KOPT-K1 (cell line): ENCODE results near the gene UBQLN2.
"Not testable (repeated sequence)": the region's sequence is repeated elsewhere in the genome, so short reads cannot be mapped to it uniquely, and the experiment has no call there.

ENCODE experiments used
- H3K27ac ChIP-seq: fragments of 200-600 bp; sonication (generic); 2 replicates; pipeline ENCODE4 v1.5.1; 2016; ENCODE audit warnings: antibody characterized with exemption, mild to moderate bottlenecking, low read depth, low read length; ENCODE audit not compliant: poor library complexity, severe bottlenecking
- H3K36me3 ChIP-seq: fragments of 200-600 bp; sonication (generic); 2 replicates; pipeline ENCODE4 v1.5.1; 2017; ENCODE audit warnings: antibody characterized with exemption, mild to moderate bottlenecking, low read length, moderate library complexity; ENCODE audit not compliant: insufficient read depth
- H3K9me3 ChIP-seq: fragments of 200-600 bp; sonication (generic); 2 replicates; pipeline ENCODE4 v1.5.1; 2017; ENCODE audit warnings: antibody characterized with exemption, low read length, mild to moderate bottlenecking; ENCODE audit not compliant: insufficient read depth, poor library complexity, severe bottlenecking

Gene UBQLN2

DNA sequence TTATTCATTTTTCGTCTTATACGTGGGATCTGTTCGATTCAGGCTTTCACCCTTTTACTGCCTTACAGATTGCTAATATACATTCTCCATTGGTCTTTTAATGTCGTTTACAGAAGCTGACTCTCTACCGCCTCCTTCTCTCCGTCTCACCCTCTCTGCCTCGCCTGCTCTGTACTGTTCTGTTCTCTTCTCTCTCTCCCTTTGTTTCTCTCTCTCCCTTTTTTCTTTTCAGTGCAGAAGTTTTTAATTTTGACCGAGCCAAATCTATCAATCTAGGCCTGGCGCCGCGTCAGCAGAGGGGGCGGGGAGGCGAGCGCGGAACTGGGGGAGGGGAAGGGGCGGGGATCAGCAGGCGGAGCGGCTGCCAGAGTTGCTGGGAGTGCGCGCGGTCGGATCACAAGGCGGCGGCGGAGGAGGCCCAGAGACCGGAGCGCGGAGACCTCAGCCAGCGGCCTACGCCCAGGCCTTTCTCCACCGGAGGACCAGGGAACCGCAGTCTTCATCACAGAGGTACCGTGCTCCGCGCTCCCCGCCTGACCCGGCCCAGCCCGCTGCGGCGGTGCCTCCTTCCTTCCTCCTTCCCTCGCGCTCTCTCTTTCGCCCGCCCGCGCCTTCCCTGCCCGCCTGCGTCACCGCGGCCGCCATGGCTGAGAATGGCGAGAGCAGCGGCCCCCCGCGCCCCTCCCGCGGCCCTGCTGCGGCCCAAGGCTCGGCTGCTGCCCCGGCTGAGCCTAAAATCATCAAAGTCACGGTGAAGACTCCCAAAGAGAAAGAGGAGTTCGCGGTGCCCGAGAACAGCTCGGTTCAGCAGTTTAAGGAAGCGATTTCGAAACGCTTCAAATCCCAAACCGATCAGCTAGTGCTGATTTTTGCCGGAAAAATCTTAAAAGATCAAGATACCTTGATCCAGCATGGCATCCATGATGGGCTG is at the start of gene UBQLN2:
Gene UBQLN2 (plus strand): TSS at position 397 of the 931 bp plus-strand sequence. CDS start 247 bp downstream, at position 644.
- H3K27ac ChIP-seq, result peak within 1 kb of the TSS; percentile 92
- peaks cover under 1% of the 10 kb centered on the region; the same call in 1 of the 2 replicates for H3K36me3 ChIP-seq
- no peaks in the 10 kb centered on the region for H3K9me3 ChIP-seq

DNA sequence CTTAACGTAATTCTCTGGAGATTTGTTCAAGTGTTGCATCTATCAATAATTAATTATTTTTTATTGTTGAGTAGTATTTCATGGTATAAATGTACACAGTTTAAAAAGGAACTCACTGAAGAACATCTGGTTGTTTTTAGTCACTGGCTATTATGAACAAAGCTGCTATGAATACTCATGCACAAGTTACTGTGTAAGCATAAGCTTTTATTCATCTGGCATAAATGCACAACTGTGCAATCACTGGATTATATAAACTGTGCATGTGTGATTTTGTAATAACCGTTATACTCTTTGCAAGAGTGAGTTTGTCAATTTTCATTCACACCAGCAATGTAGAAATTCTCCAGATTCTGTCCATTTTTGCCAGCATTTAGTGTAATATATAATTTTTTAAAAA is 43.8 kb upstream of the UBQLN2 start:
- Histone ChIP-seq H3K36me3 (no peaks in the 10 kb centered on the region), H3K27ac (no peak overlapping the region), H3K9me3 (no peaks in the 10 kb centered on the region)

DNA sequence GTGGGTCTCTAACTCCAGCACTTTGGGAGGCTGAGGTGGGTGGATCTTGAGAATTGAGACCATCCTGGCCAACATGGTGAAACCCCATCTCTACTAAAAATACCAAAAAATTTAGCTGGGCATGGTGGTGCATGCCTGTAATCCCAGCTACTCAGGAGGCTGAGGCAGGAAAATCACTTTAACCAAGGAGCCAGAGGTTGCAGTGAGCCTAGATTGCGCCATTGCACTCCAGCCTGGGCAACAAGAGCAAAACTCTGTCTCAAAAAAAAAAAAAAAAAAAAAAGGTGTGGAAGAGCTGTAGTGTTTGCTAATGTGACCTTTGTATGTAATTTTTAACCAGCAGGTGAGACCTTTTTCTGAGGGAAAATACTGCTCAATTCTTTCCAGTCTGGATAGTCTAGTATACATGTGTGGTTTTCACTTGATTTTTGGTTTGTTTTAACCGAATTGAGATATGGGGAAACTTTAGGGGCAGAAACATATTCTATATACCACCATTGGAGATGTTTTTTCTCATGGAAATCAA is 33.9 kb upstream of the UBQLN2 start:
- H3K9me3 ChIP-seq, H3K27ac ChIP-seq, H3K36me3 ChIP-seq: not testable (repeated sequence)

DNA sequence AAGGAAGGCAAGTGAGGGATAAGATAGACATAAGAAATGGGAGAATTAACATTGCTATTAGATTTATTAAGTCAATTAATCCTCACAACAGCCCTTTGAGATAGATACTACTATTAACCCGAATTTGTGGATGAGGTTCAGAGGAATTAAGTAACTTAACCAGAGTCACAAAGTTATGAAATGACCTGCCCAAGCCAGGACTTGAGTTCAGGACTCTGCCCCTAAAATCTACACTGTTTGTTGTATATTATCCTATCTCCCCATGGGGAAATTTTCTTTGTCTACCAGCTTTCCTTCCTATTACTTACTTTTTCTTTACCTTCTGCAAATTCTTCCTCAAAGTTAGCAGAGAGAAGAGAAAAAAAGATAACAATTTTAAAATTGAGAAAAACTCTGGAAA is 33.4 kb upstream of the UBQLN2 start:
- no peak overlapping the region for H3K27ac ChIP-seq
- no peaks in the 10 kb centered on the region for H3K36me3 ChIP-seq
- no peaks in the 10 kb centered on the region for H3K9me3 ChIP-seq

DNA sequence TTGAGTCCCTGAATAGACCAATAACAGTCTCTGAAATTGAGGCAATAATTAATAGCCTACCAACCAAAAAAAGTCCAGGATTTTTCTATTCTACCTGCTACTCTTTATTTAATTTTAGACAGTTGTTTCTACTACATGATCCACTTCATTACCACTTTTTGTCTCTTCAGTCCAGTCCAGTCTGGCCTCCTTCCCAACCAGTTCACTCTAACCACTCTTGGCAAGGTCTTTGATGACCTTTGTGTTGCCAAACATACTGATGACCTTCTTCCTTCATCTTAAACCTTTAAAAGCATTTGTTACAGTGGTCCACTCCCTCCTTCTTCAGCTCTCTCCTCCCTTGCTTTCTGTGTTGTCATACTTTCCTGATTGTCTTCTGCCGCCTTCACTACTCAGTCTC is 12.8 kb upstream of the UBQLN2 start:
- H3K27ac ChIP-seq, result no peak overlapping the region
- no peaks in the 10 kb centered on the region for H3K36me3 ChIP-seq
- peaks cover 3% of the 10 kb centered on the region for H3K9me3 ChIP-seq

DNA sequence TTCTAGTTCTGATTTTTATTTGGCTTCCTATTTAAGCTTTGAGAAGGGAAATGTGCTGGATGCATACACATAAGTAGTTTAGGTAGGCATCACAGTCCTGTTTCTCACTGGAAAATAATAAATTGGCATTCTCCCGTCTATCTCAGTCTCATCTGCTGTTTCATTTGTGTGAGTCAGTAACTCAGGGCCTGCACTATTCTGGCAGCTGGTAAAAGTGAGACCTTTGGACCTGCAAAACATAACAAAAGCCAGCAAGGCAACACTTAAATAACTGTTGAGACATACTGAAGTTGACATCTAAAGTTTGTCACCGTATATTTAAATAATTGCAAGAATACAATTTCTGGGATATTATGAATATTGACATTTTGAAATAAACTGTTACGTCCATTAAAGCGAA is 8.6 kb upstream of the UBQLN2 start:
- no peak overlapping the region for H3K27ac ChIP-seq
- no peaks in the 10 kb centered on the region for H3K36me3 ChIP-seq
- H3K9me3 ChIP-seq, result no peaks in the 10 kb centered on the region

DNA sequence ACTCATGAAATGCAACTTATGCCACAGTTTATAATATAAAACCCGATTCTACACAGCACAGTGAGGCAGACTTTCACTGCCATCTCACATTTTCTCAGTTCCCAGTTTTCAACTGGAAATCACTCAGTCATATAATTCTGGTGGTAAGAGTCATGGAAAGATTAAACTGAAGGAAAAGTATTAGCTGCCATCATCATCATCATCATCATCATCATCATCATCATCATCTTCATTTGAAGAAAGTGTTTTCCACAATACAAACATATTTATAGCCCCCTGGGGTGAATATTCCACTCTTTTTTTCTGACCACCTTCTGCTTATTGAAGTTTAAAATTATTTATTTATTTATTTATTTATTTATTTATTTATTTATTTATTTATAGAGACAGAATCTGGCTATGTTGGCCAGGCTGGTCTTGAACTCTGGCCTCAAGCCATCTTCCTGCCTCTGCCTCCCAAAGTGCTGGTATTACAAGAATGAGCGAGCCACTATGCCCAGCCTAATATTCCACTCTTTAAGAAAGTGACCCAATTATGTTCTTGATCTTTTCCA is 6.0 kb upstream of the UBQLN2 start:
- Histone ChIP-seq H3K9me3 (no peaks in the 10 kb centered on the region), H3K36me3 (no peaks in the 10 kb centered on the region)

DNA sequence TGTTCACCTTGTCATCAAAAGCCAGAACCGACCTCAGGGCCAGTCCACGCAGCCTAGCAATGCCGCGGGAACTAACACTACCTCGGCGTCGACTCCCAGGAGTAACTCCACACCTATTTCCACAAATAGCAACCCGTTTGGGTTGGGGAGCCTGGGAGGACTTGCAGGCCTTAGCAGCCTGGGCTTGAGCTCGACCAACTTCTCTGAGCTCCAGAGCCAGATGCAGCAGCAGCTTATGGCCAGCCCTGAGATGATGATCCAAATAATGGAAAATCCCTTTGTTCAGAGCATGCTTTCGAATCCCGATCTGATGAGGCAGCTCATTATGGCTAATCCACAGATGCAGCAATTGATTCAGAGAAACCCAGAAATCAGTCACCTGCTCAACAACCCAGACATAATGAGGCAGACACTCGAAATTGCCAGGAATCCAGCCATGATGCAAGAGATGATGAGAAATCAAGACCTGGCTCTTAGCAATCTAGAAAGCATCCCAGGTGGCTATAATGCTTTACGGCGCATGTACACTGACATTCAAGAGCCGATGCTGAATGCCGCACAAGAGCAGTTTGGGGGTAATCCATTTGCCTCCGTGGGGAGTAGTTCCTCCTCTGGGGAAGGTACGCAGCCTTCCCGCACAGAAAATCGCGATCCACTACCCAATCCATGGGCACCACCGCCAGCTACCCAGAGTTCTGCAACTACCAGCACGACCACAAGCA is 898 bp downstream of the UBQLN2 start:
- Histone ChIP-seq H3K9me3 (no peaks in the 10 kb centered on the region), H3K27ac (peak overlapping the region; percentile 92), H3K36me3 (peaks cover 8% of the 10 kb centered on the region)

More for the DNA sequence above, 6.0 kb upstream of the UBQLN2 start:
- no peak overlapping the region for H3K27ac ChIP-seq

DNA sequence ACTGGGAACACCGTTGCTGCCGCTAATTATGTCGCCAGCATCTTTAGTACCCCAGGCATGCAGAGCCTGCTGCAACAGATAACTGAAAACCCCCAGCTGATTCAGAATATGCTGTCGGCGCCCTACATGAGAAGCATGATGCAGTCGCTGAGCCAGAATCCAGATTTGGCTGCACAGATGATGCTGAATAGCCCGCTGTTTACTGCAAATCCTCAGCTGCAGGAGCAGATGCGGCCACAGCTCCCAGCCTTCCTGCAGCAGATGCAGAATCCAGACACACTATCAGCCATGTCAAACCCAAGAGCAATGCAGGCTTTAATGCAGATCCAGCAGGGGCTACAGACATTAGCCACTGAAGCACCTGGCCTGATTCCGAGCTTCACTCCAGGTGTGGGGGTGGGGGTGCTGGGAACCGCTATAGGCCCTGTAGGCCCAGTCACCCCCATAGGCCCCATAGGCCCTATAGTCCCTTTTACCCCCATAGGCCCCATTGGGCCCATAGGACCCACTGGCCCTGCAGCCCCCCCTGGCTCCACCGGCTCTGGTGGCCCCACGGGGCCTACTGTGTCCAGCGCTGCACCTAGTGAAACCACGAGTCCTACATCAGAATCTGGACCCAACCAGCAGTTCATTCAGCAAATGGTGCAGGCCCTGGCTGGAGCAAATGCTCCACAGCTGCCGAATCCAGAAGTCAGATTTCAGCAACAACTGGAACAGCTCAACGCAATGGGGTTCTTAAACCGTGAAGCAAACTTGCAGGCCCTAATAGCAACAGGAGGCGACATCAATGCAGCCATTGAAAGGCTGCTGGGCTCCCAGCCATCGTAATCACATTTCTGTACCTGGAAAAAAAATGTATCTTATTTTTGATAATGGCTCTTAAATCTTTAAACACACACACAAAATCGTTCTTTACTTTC is 1.8 kb downstream of the UBQLN2 start:
- Histone ChIP-seq H3K27ac (peak overlapping the region; percentile 92), H3K9me3 (no peaks in the 10 kb centered on the region), H3K36me3 (peaks cover 14% of the 10 kb centered on the region)

DNA sequence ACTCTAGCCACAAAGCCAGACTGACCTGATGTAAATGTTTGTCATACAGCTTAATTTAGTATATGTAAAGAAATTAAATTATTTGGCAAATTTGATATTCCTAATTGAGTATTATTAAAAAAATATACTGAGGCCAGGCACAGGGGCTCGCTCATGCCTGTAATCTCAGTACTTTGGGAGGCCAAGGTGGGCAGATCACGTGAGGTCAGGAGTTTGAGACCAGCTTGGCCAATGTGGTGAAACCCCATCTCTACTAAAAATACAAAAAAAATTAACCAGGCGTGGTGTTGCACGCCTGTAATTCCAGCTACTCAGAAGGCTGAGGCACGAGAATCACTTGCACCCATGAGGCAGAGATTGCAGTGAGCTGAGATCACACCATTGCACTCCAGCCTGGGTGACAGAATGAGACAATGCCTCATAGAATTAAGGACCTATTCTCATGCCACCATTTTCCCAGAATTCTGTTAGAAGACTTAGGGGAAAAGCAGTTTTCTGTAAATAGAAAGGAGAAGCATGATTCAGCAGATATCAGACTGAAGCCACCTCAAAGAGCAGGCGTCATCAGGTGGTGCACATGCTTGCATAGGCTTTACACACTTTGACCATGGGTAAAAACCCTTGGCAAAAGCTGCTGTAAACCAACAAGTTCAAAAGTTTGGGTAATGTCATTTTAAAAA is 6.1 kb downstream of the UBQLN2 start:
- Histone ChIP-seq H3K9me3 (no peaks in the 10 kb centered on the region), H3K36me3 (peaks cover 37% of the 10 kb centered on the region), H3K27ac (no peak overlapping the region)

DNA sequence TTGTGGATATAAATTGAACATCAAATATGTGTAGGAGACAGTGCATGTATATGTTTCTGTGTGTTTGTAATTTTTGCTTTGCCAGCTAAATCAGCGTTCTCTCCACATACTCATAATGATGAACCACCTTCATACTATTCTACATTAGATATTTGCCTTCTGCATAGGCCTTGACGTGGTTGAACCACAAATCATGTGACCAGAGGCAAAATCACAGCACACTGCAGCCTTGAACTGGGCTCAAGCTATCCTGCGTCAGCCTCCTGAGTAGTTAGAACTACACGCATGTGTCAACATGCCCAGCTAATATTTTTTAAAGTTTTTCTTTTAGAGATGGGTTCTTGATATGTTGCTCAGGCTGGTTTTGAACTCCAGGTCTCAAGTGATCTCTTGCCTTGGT is 9.5 kb downstream of the UBQLN2 start:
- peaks cover 47% of the 10 kb centered on the region for H3K36me3 ChIP-seq
- H3K27ac ChIP-seq, result no peak overlapping the region
- H3K9me3 ChIP-seq, result no peaks in the 10 kb centered on the region

DNA sequence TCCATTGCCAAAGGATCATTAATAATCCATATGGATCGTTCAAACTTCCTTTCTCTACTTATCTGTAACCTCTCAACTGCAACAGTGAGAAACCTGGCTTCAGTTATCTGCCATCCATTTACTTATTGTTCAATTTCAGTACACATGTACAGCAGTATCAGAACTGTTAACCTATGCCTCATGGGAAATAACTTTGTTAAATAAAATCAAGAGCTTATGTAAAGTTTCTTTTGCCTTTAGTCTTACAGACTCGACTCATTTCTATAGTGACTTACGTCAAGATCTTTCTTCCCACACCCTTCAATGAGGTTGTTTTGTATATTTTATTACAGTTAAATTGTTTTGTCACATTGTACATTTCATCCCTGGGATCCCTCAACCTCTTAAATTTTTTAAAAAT is 11.4 kb downstream of the UBQLN2 start:
- Histone ChIP-seq H3K36me3 (peaks cover 36% of the 10 kb centered on the region), H3K27ac (no peak overlapping the region), H3K9me3 (peaks cover 2% of the 10 kb centered on the region)

DNA sequence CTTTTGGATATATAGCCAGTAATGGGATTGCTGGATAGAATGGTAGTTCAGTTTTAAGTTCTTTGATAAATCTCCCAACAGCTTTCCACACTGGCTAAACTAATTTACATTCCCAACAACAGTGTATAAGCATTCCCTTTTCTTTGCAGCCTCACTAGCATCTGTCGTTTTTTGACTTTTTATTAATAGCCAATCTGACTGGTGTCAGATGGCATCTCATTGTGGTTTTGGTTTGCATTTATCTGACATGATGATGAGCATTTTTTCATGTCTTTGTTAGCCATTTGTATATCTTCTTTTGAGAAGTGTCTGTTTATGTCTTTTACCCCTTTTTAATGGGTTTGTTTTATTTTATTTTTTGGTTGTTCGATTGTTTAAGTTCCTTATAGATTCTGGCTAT is 13.3 kb downstream of the UBQLN2 start:
- peaks cover 35% of the 10 kb centered on the region for H3K36me3 ChIP-seq
- H3K9me3 ChIP-seq, result peaks cover 13% of the 10 kb centered on the region

More for the DNA sequence above, 13.3 kb downstream of the UBQLN2 start:
- no peak overlapping the region for H3K27ac ChIP-seq
